Smooth muscle cell (in vitro differentiated cells): ENCODE measurements around the gene FYTTD1. TPM values are rescaled to one million over a fixed set of nuclear protein-coding genes. Genes with fewer than 3 reads are reported as not detected.

Experiments used
- DNase-seq: peaks from one replicate; lab custom pipeline; 2025; ENCODE audit not compliant: unreplicated experiment; lab: John Stamatoyannopoulos, UW
- H2AFZ ChIP-seq: fragments of 200-600 bp; sonication (generic); 2 replicates; pipeline ENCODE4 v1.6.0; 2016; ENCODE audit warnings: antibody characterized with exemption, low read depth, mild to moderate bottlenecking
- H3F3A ChIP-seq: fragments of 200-600 bp; sonication (generic); 2 replicates; pipeline ENCODE4 v1.6.0; 2017; ENCODE audit warnings: antibody characterized with exemption, low read depth
- H3K27ac ChIP-seq: fragments of 200-600 bp; sonication (generic); 2 replicates; pipeline ENCODE4 v1.5.1; 2016; ENCODE audit warnings: low read depth, mild to moderate bottlenecking
- H3K27me3 ChIP-seq: fragments of 200-600 bp; sonication (generic); 2 replicates; pipeline ENCODE4 v1.6.1; 2016; ENCODE audit warnings: low read depth, mild to moderate bottlenecking
- H3K36me3 ChIP-seq: fragments of 200-600 bp; sonication (generic); 2 replicates; pipeline ENCODE4 v1.5.1; 2016; ENCODE audit warnings: low read depth
- H3K4me1 ChIP-seq: fragments of 200-600 bp; sonication (generic); 2 replicates; pipeline ENCODE4 v1.5.1; 2016; ENCODE audit warnings: low read depth
- H3K4me2 ChIP-seq: fragments of 200-600 bp; sonication (generic); 2 replicates; pipeline ENCODE4 v1.6.0; 2016; ENCODE audit warnings: mild to moderate bottlenecking
- H3K4me3 ChIP-seq: fragments of 200-600 bp; sonication (generic); 2 replicates; pipeline ENCODE4 v1.5.1; 2016; ENCODE audit warnings: mild to moderate bottlenecking
- H3K79me2 ChIP-seq: fragments of 200-600 bp; sonication (generic); 2 replicates; pipeline ENCODE4 v1.6.0; 2016; ENCODE audit warnings: low read depth, mild to moderate bottlenecking
- H3K9ac ChIP-seq: fragments of 200-600 bp; sonication (generic); 2 replicates; pipeline ENCODE4 v1.6.0; 2016; ENCODE audit warnings: low read depth
- H3K9me3 ChIP-seq: fragments of 200-600 bp; sonication (generic); replicated peaks from 2 replicates; pipeline ENCODE4 v1.5.1; 2016; ENCODE audit warnings: low read depth
- H4K20me1 ChIP-seq: fragments of 200-600 bp; sonication (generic); 2 replicates; pipeline ENCODE4 v1.6.0; 2016; ENCODE audit warnings: low read depth
- WGBS: methylation state at CpG from one replicate; pipeline ENCODE4 v1.1.7; 2016; ENCODE audit warnings: low lambda C conversion rate; 5-methylcytosine and 5-hydroxymethylcytosine counted together
- polyA plus RNA-seq: library from polyadenylated mRNA; unstranded; fragments of >200 nt; fragmentation: Nextera tagmentation; extraction: Ambion mirVana; gene quantifications from 2 replicates; pipeline ENCODE4 v1.2.1, GENCODE V29; 2016
- total RNA-seq: library from RNA; depleted of rRNA; stranded (reverse); fragments of >200 nt; gene quantifications from 2 replicates; pipeline ENCODE4 v1.2.3, GENCODE V29; 2014
- TF ChIP-seq, protein P1 (sequence below): fragments of 200-600 bp; sonication (generic); IDR thresholded peaks from 2 replicates; pipeline ENCODE4 v1.5.1; 2017; ENCODE audit warnings: borderline replicate concordance, mild to moderate bottlenecking, antibody characterized with exemption; ENCODE audit not compliant: insufficient read depth, poor library complexity, severe bottlenecking

The FYTTD1 gene
- total and polyA plus RNA-seq, 2 experiments from 2014 or later = 32.7 to 33.2 TPM

GRCh38 chr3:197829397-197830045, 79.8 kb downstream of the FYTTD1 start:
- no peak overlapping the region for H3K27ac ChIP-seq
- no peak overlapping the region for H3K9ac ChIP-seq
- no peak overlapping the region for H2AFZ ChIP-seq
- H3K4me2 ChIP-seq = no peak overlapping the region
- no peaks in the 10 kb centered on the region for H3F3A ChIP-seq
- H3K27me3 ChIP-seq = no peaks in the 10 kb centered on the region
- no peaks in the 10 kb centered on the region for H3K4me1 ChIP-seq
- no peak overlapping the region for H3K4me3 ChIP-seq
- peaks cover 23% of the 10 kb centered on the region for H3K36me3 ChIP-seq
- H4K20me1 ChIP-seq = peaks cover 8% of the 10 kb centered on the region
- DNase-seq = no peak
- TF ChIP-seq, protein P1, sequence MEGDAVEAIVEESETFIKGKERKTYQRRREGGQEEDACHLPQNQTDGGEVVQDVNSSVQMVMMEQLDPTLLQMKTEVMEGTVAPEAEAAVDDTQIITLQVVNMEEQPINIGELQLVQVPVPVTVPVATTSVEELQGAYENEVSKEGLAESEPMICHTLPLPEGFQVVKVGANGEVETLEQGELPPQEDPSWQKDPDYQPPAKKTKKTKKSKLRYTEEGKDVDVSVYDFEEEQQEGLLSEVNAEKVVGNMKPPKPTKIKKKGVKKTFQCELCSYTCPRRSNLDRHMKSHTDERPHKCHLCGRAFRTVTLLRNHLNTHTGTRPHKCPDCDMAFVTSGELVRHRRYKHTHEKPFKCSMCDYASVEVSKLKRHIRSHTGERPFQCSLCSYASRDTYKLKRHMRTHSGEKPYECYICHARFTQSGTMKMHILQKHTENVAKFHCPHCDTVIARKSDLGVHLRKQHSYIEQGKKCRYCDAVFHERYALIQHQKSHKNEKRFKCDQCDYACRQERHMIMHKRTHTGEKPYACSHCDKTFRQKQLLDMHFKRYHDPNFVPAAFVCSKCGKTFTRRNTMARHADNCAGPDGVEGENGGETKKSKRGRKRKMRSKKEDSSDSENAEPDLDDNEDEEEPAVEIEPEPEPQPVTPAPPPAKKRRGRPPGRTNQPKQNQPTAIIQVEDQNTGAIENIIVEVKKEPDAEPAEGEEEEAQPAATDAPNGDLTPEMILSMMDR = no peak
- H3K9me3 ChIP-seq = no peaks in the 10 kb centered on the region
- WGBS = over 99% methylated on average over 3 of the region's 3 CpGs
- H3K79me2 ChIP-seq = peaks cover 3% of the 10 kb centered on the region

DNA sequence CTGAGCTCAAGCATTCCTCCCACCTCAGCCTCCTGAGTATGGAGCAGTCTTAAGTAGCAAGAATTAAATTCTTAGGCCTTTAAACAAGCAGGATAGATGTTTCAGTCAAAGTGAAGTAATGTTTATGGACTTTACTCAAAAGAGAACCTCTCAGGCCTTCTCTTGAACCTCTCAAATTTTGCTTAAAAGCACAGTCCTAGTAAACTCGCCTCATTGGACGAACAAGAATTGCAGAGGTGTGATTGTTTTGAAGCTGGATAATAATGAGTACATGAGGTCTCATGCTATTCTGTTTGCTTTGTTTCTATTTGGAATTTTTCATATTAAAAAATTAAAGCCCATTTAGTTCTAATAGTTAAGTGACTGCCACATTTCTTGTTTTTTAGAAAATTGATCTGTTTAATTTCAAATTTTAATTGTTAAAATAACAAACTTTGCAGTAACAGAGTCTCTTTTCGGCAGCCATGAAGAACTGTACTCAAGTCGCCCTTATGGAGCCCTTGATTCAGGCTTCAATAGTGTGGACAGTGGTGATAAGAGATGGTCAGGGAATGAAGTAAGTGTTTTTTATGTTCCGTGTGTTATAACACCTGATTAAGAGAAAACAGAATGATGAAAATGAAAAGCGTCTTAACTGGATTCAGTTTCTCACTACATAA, 80.8 kb downstream of the FYTTD1 start:
- H4K20me1 ChIP-seq = peaks cover 8% of the 10 kb centered on the region
- no peak overlapping the region for H3K27ac ChIP-seq
- no peak overlapping the region for H3K4me3 ChIP-seq
- no peak overlapping the region for H2AFZ ChIP-seq
- H3K79me2 ChIP-seq = peaks cover 3% of the 10 kb centered on the region
- DNase-seq = no peak
- no peak overlapping the region for H3K9ac ChIP-seq
- H3K9me3 ChIP-seq = no peaks in the 10 kb centered on the region
- no peak overlapping the region for H3K4me2 ChIP-seq
- TF ChIP-seq, protein P1 = no peak
- peaks cover 23% of the 10 kb centered on the region for H3K36me3 ChIP-seq
- no peaks in the 10 kb centered on the region for H3K27me3 ChIP-seq
- no peaks in the 10 kb centered on the region for H3F3A ChIP-seq
- WGBS = 88% methylated on average over 6 of the region's 6 CpGs
- H3K4me1 ChIP-seq = no peaks in the 10 kb centered on the region

- H3K79me2 ChIP-seq = peaks cover under 1% of the 10 kb centered on the region
- 98% methylated on average over 8 of the region's 8 CpGs for WGBS
- no peak overlapping the region for H3K4me2 ChIP-seq
- H3K9me3 ChIP-seq = no peaks in the 10 kb centered on the region
- no peak overlapping the region for H2AFZ ChIP-seq
- no peaks in the 10 kb centered on the region for H3K27me3 ChIP-seq
- TF ChIP-seq, protein P1 = no peak
- no peaks in the 10 kb centered on the region for H3F3A ChIP-seq
- no peak overlapping the region for H3K9ac ChIP-seq
- DNase-seq = no peak
- H3K4me3 ChIP-seq = no peak overlapping the region
- H3K27ac ChIP-seq = no peak overlapping the region
- H3K36me3 ChIP-seq = peaks cover 26% of the 10 kb centered on the region
- H4K20me1 ChIP-seq = peaks cover 6% of the 10 kb centered on the region
- no peaks in the 10 kb centered on the region for H3K4me1 ChIP-seq
These were observed 81.3 kb downstream of the FYTTD1 start for GRCh38 chr3:197830967-197831313.
